ENCODE data around the gene IGF2BP3. TPM values are rescaled to one million over a fixed set of nuclear protein-coding genes. Genes with fewer than 3 reads are reported as not detected.
A peak's percentile ranks its signal among the peaks of the same experiment; 100 is the strongest.

The IGF2BP3 gene
- polyA plus RNA-seq, 6 donors from 2014 or later, result 0.35 to 1.8 (median 0.75) TPM; not detected in 1

DNA sequence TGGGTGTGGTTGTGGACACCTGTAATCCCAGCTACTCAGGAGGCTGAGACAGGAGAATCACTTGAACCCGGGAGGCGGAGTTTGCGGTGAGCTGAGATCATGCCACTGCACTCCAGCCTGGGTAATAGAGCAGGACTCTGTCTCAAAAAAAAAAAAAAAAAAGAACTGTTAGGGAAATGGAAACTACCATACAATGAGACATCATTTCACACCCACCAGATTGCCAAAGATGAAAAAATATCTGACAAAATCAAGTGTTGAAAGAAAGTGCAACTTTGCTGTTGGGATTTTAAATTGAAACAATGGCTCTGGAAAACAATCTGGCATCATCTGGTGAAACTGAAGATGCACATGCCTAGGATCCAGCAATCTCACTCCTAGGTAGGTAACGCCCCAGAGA lies 187.2 kb downstream of the IGF2BP3 start:
- ATAC-seq (ENCODE audit: low read depth in 2 of 2), result no peak
- no peaks in the 10 kb centered on the region for H3K4me1 Mint-ChIP-seq

DNA sequence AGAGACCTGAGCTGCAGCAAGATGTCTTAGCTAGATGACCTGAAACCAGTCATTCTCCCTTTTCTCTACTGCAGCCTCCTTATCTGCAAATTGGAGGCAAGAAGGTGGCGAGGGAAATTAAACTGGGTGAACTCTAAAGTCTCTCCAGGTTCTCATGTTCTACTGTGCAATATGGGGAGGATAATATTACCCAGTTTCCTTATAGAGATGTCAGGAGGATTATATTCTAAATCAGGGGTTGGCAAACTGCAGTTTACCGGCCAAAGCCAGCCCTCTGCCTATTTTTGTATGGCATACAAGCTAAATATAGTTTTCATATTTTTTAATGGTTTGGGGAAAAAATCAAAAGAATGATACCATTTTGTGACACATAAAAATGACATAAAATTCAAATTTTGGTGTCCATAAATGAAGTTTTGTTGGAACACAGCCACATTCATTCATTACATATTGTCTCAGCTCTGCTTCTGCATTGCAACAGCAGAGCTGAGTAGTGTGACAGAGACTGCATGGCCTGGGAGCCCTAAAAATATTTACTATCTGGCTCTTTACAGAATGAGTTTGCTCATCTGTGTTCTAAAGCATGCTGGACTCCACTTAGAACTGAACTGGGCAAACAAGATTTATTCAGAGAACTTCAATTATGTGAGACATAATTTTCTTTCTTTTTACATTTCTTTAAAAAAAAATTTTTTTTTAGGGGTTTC lies 190.3 kb downstream of the IGF2BP3 start:
- H3K9me3 Mint-ChIP-seq, result no peaks in the 10 kb centered on the region
- peaks cover 0 to 6% (median 0%) of the 10 kb centered on the region in 3 donors for H3K27me3 Mint-ChIP-seq
- no peak for DNase-seq
- no peaks in the 10 kb centered on the region for H3K36me3 Mint-ChIP-seq
- H3K4me3 Mint-ChIP-seq, result no peak overlapping the region
- ATAC-seq (ENCODE audit: low read depth in 2 of 2), result no peak
- no peaks in the 10 kb centered on the region for H3K4me1 Mint-ChIP-seq
- H3K27ac Mint-ChIP-seq, result no peak overlapping the region

More for the DNA sequence above, 187.2 kb downstream of the IGF2BP3 start:
- H3K27me3 Mint-ChIP-seq, result no peaks in the 10 kb centered on the region
- H3K36me3 Mint-ChIP-seq, result no peaks in the 10 kb centered on the region
- DNase-seq, result no peak
- H3K27ac Mint-ChIP-seq, result no peak overlapping the region
- H3K4me3 Mint-ChIP-seq, result no peak overlapping the region
- H3K9me3 Mint-ChIP-seq, result peaks cover 0 to 4% (median 0%) of the 10 kb centered on the region in 7 donors

DNA sequence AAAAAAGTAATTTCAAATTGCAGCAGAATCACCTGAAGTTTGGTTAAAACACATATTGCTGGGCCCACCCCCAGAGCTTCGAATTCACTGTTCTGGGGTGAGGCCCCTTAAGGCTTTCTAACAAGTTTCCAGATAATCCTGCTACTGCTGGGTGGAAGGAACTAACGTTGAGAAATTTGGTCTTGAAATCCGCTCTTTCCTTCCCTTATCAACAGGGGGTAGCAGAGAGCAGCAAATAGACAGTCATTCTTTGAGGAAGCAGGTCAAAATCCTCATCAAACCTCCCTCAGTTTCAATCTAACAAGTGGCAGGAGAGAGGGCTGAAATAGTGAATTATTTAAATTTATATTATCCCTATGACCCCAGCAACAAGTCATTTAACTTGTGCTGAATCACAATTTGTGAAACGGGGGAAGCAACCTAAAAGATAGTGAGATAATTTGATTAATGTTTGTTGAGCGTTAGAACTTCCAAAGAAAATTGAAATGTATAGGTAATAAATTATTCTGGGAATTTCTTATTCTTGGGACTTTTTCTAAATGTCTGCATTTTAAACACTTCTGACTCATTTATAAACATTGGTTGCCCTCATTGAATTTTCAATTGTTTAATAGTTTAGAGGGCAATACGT lies 192.8 kb downstream of the IGF2BP3 start:
- DNase-seq, result peak; percentile 61
- Mint-ChIP-seq H3K27me3 (peaks cover under 1 to 7% (median 2%) of the 10 kb centered on the region in 3 donors), H3K36me3 (no peaks in the 10 kb centered on the region), H3K4me3 (no peak overlapping the region), H3K27ac (no peak overlapping the region), H3K4me1 (peaks cover 7 to 11% (median 10%) of the 10 kb centered on the region in 3 donors), H3K9me3 (no peaks in the 10 kb centered on the region)
- peak; percentile 33 to 42 for ATAC-seq (ENCODE audit: low read depth in 2 of 2)

DNA sequence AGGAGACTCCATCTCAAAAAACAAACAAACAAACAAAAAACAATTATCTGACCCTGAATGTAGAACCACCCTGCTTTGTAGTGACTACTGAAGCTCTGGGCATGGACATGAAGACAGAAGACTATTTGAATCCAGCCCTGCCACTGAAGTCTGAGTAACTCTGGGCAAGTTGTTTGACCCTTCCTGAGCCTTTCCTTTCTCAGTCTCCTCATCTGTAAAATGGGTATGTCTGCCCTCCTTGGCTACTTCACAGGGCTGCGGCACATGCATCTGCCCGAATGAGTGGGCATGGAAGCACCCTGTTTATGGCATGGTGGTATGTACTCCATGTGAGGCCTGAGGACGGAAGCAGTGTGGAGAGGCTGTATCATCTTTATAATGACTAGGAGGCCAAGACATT lies 193.3 kb downstream of the IGF2BP3 start:
- Mint-ChIP-seq H3K36me3 (no peaks in the 10 kb centered on the region), H3K4me1 (peaks cover 7 to 12% (median 11%) of the 10 kb centered on the region in 3 donors), H3K27me3 (peaks cover 5 to 11% (median 7%) of the 10 kb centered on the region in 3 donors), H3K4me3 (no peak overlapping the region), H3K9me3 (no peaks in the 10 kb centered on the region), H3K27ac (peak overlapping the region in 1 of 6 donors; percentile 41)
- DNase-seq (no peak), ATAC-seq (ENCODE audit: low read depth in 2 of 2) (no peak)

DNA sequence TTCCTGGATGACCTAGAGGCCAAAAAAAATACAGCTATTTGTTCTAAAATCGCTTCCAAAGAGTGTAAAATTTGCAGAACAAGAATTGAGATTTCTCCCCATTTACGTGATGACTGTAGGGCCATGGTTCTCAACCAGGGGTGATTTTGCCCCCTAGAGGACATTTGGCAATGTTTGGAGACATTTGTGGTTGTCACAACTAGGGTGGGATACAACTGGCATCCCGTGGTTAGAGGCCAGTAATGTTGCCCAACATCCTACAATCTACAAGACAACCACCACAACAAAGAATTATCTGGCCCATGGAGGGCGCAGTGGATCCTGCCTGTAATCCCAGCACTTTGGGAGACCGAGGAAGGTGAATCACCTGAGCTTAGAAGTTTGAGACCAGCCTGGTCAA lies 193.9 kb downstream of the IGF2BP3 start:
- Mint-ChIP-seq H3K27ac (no peak overlapping the region), H3K4me3 (no peak overlapping the region), H3K36me3 (no peaks in the 10 kb centered on the region), H3K9me3 (no peaks in the 10 kb centered on the region), H3K27me3 (peaks cover 6 to 11% (median 8%) of the 10 kb centered on the region in 3 donors), H3K4me1 (peaks cover 7 to 12% (median 11%) of the 10 kb centered on the region in 3 donors)
- no peak for DNase-seq
- no peak for ATAC-seq (ENCODE audit: low read depth in 2 of 2)

DNA sequence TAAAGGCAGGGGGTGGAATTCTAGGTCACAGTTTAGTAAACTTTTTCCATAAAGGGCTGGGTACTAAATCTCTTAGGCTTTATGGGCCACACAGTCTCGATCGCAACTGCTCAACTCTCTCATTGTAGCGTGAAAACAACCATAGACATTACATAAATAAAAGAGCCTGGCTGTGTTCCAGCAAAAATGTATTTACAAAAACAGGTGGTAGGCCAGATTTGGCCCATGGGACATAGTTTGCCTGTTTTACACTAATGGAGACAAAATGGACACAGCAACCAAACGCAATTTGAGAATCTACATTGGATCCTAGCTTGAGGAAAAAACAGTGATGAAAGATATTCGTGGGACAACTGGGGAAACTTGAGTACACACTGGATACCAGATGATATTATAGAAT lies 194.4 kb downstream of the IGF2BP3 start:
- DNase-seq (no peak), ATAC-seq (ENCODE audit: low read depth in 2 of 2) (no peak)
- no peak overlapping the region for H3K4me3 Mint-ChIP-seq
- no peaks in the 10 kb centered on the region for H3K36me3 Mint-ChIP-seq
- peaks cover 8 to 11% (median 10%) of the 10 kb centered on the region in 3 donors for H3K27me3 Mint-ChIP-seq
- peaks cover 7 to 12% (median 11%) of the 10 kb centered on the region in 3 donors for H3K4me1 Mint-ChIP-seq
- H3K27ac Mint-ChIP-seq, result no peak overlapping the region
- no peaks in the 10 kb centered on the region for H3K9me3 Mint-ChIP-seq

DNA sequence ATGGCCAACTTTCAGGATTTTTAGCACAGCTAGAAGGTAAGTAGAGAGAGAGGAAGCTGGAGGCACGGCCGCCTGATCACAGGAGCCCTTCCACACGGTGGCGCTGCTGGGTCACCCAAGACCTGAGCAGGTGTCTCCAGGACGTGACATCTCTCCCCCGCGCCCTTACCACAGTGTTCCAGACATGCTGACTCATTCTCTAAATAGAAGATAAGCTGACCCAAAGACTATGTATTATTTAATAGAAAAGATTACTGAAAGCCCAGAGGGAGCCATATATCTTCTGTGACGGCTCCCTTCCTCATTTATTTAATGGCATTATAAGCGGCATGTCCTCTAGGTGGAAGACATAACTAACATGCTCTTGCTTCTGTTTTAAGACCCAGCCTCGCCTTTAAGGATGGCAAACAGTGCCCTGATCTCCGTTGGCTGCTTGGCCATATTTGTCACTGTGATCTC lies 197.1 kb downstream of the IGF2BP3 start:
- no peaks in the 10 kb centered on the region for H3K9me3 Mint-ChIP-seq
- H3K27me3 Mint-ChIP-seq, result peaks cover 11 to 22% (median 20%) of the 10 kb centered on the region in 3 donors
- no peaks in the 10 kb centered on the region for H3K36me3 Mint-ChIP-seq
- peak overlapping the region in 6 of 8 donors; percentile 56 to 71 (median 62) for H3K4me3 Mint-ChIP-seq
- peak; percentile 75 for DNase-seq
- ATAC-seq (ENCODE audit: low read depth in 2 of 2), result peak; percentile 98
- peak overlapping the region in 1 of 6 donors; percentile 28 for H3K27ac Mint-ChIP-seq
- H3K4me1 Mint-ChIP-seq, result peaks cover 7 to 12% (median 11%) of the 10 kb centered on the region in 3 donors

DNA sequence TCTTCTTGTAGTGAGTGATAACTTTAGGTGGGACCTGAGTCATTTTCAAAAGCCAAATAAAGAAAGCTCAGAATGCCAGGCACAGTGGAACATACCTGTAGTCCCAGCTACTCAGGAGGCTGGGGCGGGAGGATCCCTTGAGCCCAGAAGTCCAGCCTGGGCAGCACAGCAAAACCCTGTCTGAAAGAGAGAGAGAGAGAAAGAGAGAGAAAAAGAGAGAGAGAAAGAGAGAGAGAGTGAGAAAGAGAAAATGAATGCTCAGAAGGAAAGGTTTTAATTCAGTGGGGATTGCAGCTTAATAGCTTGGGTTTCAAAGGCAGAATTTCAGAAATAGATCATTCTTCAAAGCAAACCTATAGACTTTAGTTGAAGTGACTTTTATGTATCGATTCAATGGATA lies 198.0 kb downstream of the IGF2BP3 start:
- Mint-ChIP-seq H3K27me3 (peaks cover 8 to 22% (median 20%) of the 10 kb centered on the region in 3 donors), H3K27ac (no peak overlapping the region), H3K4me3 (peak overlapping the region in 1 of 8 donors; percentile 13), H3K4me1 (peaks cover 7 to 12% (median 11%) of the 10 kb centered on the region in 3 donors), H3K9me3 (no peaks in the 10 kb centered on the region), H3K36me3 (no peaks in the 10 kb centered on the region)
- DNase-seq, result no peak
- no peak for ATAC-seq (ENCODE audit: low read depth in 2 of 2)

DNA sequence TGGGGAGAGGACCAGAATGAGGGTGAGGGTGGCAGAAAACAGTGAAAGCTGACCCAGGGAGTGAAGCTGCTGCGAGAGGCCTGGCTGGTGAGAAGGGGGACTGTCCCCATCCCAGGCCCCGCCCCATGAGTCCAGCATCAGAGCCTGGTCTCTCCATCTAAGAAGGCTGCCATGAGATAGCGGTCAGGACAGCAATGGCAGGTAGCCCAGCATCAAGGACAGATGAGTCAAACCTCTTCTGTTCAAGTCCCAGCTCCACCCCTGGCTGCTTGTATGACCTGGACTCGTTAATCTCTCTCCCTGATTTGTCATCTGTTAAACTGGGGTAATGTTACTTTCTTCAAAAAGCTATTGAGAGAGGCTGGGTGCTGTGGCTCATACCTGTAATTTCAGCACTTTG lies 201.5 kb downstream of the IGF2BP3 start:
- H3K27ac Mint-ChIP-seq, result no peak overlapping the region

DNA sequence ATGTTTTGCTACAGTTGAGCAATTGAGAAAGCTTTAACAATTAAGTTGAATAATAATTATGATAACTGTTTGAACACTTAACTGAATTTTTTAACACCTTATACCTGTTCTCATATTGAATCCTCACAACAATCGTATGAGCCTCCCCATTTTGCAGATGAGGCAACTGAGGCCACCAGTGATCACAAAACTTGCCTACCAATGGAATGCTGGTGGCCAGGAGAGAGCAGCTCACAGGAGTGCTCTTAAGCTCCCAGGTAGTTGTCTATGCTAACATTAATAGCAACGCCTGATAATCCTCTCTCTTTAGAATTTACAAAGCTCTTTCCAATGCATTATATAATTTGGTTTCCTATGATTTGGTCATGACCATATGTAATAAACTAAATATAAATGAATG lies 202.1 kb downstream of the IGF2BP3 start:
- Mint-ChIP-seq H3K9me3 (no peaks in the 10 kb centered on the region), H3K36me3 (no peaks in the 10 kb centered on the region), H3K4me1 (peaks cover 2 to 9% (median 6%) of the 10 kb centered on the region in 3 donors), H3K27ac (no peak overlapping the region), H3K27me3 (peaks cover 5 to 22% (median 20%) of the 10 kb centered on the region in 3 donors), H3K4me3 (no peak overlapping the region)
- ATAC-seq (ENCODE audit: low read depth in 2 of 2) (no peak), DNase-seq (no peak)

More for the DNA sequence above, 201.5 kb downstream of the IGF2BP3 start:
- no peak for ATAC-seq (ENCODE audit: low read depth in 2 of 2)
- peaks cover 5 to 22% (median 20%) of the 10 kb centered on the region in 3 donors for H3K27me3 Mint-ChIP-seq
- no peak overlapping the region for H3K4me3 Mint-ChIP-seq
- H3K4me1 Mint-ChIP-seq, result peaks cover 7 to 12% (median 11%) of the 10 kb centered on the region in 3 donors
- H3K36me3 Mint-ChIP-seq, result no peaks in the 10 kb centered on the region
- no peaks in the 10 kb centered on the region for H3K9me3 Mint-ChIP-seq
- no peak for DNase-seq

DNA sequence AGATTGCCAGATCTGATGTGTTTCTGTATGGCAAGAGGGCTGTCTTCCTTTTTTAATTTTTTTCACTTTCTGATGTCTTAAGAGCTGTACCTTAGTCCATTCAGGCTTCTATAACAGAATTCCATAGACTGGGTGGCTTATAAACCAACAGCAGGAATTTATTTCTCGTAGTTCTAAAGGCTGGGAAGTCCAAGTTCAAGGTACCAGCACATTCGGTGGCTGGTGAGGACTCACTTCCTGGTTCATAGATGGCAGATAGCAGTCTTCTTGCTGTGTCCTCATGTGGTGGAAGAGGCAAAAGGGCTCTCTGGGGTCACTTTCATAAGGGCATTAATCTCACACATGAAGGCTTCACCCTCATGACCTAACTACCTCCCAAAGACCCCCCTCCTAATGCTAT lies 202.9 kb downstream of the IGF2BP3 start:
- Mint-ChIP-seq H3K4me1 (peaks cover 0 to 2% (median 0%) of the 10 kb centered on the region in 3 donors), H3K27ac (no peak overlapping the region), H3K9me3 (no peaks in the 10 kb centered on the region), H3K36me3 (no peaks in the 10 kb centered on the region), H3K27me3 (peaks cover 4 to 21% (median 17%) of the 10 kb centered on the region in 3 donors), H3K4me3 (no peak overlapping the region)
- DNase-seq (no peak), ATAC-seq (ENCODE audit: low read depth in 2 of 2) (no peak)

DNA sequence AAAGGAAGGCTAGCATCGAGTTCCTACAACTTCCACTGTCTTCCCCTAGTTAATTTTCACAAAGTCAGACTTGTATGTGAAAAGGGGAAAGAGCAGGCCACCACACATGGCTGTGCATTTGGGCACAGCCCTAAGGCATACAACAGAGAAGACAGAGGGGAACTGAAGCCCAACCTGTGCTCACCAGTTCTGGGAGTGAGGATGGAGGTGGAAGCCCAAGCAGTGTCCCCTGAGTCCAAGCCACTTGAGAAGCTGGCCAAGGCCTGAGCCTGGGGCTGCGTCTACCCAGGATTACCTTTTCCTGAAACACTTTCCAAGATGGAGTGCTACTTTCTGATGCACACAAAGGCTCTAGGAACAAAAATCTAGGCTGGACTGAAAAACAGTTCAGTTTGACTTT lies 203.4 kb downstream of the IGF2BP3 start:
- H3K27me3 Mint-ChIP-seq, result peaks cover 0 to 17% (median 13%) of the 10 kb centered on the region in 3 donors
- DNase-seq, result no peak
- H3K36me3 Mint-ChIP-seq, result no peaks in the 10 kb centered on the region
- no peak for ATAC-seq (ENCODE audit: low read depth in 2 of 2)
- H3K9me3 Mint-ChIP-seq, result no peaks in the 10 kb centered on the region
- H3K4me3 Mint-ChIP-seq, result no peak overlapping the region
- H3K27ac Mint-ChIP-seq, result no peak overlapping the region
- H3K4me1 Mint-ChIP-seq, result no peaks in the 10 kb centered on the region

DNA sequence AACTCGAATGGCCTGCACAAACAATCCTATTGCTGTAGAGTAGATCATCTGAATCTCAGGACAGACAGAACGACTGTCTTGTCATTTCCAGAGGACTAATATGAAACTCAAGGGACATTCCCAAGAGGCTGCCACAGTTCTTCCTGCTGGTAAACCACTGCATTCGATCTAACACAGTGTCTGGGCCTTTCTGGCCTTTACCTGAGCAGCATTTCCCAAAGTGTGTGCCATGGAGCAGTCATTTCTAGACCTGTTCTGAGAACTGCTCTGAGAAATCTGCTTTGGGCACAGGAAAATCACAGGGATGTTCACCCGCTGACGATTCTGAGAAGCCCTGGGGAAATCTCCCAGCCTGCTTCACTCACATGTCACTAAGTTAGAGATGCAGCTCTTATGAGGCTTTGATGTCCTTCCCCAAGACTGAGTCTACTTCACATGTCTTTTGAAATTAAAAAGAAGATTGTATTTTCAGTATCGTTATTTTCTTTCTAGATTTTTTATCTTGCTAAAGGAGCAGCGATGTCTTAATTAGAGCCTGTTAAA lies 205.3 kb downstream of the IGF2BP3 start:
- DNase-seq (no peak), ATAC-seq (ENCODE audit: low read depth in 2 of 2) (no peak)
- H3K4me1 Mint-ChIP-seq, result no peaks in the 10 kb centered on the region
- no peak overlapping the region for H3K27ac Mint-ChIP-seq
- H3K27me3 Mint-ChIP-seq, result peaks cover under 1 to 5% (median 3%) of the 10 kb centered on the region in 3 donors
- no peak overlapping the region for H3K4me3 Mint-ChIP-seq
- H3K9me3 Mint-ChIP-seq, result peaks cover 0 to 2% (median 0%) of the 10 kb centered on the region in 7 donors
- no peaks in the 10 kb centered on the region for H3K36me3 Mint-ChIP-seq

All from naive B cell (primary cell).